Measurements from ENCODE around the gene PREX1. TPM values are rescaled to one million over a fixed set of nuclear protein-coding genes. Genes with fewer than 3 reads are reported as not detected.
"Not testable (repeated sequence)": the region's sequence is repeated elsewhere in the genome, so short reads cannot be mapped to it uniquely, and the experiment has no call there.

PREX1 gene
- total and polyA plus RNA-seq, 2 experiments from 2014 or later, result 4.5 to 12.5 TPM

- no peaks in the 10 kb centered on the region for H3K36me3 ChIP-seq
- no peaks in the 10 kb centered on the region for H3K9me3 ChIP-seq (ENCODE audit: low read depth)
- DNase-seq (ENCODE audit: low read depth in 1 of 2, low spot score in 1 of 2), result no peak
- H3K4me1 ChIP-seq (ENCODE audit: low read depth), result no peaks in the 10 kb centered on the region
- no peak overlapping the region for H3K4me3 ChIP-seq
- H3K27me3 ChIP-seq, result no peaks in the 10 kb centered on the region
- no peak overlapping the region for H3K27ac ChIP-seq
- TF ChIP-seq, protein P1, sequence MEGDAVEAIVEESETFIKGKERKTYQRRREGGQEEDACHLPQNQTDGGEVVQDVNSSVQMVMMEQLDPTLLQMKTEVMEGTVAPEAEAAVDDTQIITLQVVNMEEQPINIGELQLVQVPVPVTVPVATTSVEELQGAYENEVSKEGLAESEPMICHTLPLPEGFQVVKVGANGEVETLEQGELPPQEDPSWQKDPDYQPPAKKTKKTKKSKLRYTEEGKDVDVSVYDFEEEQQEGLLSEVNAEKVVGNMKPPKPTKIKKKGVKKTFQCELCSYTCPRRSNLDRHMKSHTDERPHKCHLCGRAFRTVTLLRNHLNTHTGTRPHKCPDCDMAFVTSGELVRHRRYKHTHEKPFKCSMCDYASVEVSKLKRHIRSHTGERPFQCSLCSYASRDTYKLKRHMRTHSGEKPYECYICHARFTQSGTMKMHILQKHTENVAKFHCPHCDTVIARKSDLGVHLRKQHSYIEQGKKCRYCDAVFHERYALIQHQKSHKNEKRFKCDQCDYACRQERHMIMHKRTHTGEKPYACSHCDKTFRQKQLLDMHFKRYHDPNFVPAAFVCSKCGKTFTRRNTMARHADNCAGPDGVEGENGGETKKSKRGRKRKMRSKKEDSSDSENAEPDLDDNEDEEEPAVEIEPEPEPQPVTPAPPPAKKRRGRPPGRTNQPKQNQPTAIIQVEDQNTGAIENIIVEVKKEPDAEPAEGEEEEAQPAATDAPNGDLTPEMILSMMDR (IDR thresholded peaks at IDR 0.05; ENCODE audit: low read depth, low read length), result no peak
Observed at GRCh38 chr20:48761874-48762273, 65.9 kb downstream of the PREX1 start.

- H3K27me3 ChIP-seq, result no peaks in the 10 kb centered on the region
- no peak for DNase-seq (ENCODE audit: low read depth in 1 of 2, low spot score in 1 of 2)
- H3K27ac ChIP-seq, result no peak overlapping the region
- no peaks in the 10 kb centered on the region for H3K9me3 ChIP-seq (ENCODE audit: low read depth)
- no peak overlapping the region for H3K4me3 ChIP-seq
- no peaks in the 10 kb centered on the region for H3K4me1 ChIP-seq (ENCODE audit: low read depth)
- TF ChIP-seq, protein P1 (IDR thresholded peaks at IDR 0.05; ENCODE audit: low read depth, low read length), result no peak
- no peaks in the 10 kb centered on the region for H3K36me3 ChIP-seq
Observed at GRCh38 chr20:48761023-48761785, 66.6 kb downstream of the PREX1 start.

GRCh38 chr20:48760403-48760983 is 67.3 kb downstream of the PREX1 start:
- no peak overlapping the region for H3K27ac ChIP-seq
- no peaks in the 10 kb centered on the region for H3K9me3 ChIP-seq (ENCODE audit: low read depth)
- no peaks in the 10 kb centered on the region for H3K27me3 ChIP-seq
- peak in 1 of 2 donors; percentile 47 for DNase-seq (ENCODE audit: low read depth in 1 of 2, low spot score in 1 of 2)
- TF ChIP-seq, protein P1 (IDR thresholded peaks at IDR 0.05; ENCODE audit: low read depth, low read length), result no peak
- no peaks in the 10 kb centered on the region for H3K4me1 ChIP-seq (ENCODE audit: low read depth)
- H3K4me3 ChIP-seq, result no peak overlapping the region
- no peaks in the 10 kb centered on the region for H3K36me3 ChIP-seq

- no peaks in the 10 kb centered on the region for H3K9me3 ChIP-seq (ENCODE audit: low read depth)
- no peak overlapping the region for H3K4me3 ChIP-seq
- DNase-seq (ENCODE audit: low read depth in 1 of 2, low spot score in 1 of 2), result no peak
- TF ChIP-seq, protein P1 (IDR thresholded peaks at IDR 0.05; ENCODE audit: low read depth, low read length), result no peak
- H3K4me1 ChIP-seq (ENCODE audit: low read depth), result no peaks in the 10 kb centered on the region
- no peaks in the 10 kb centered on the region for H3K27me3 ChIP-seq
- H3K27ac ChIP-seq, result no peak overlapping the region
- H3K36me3 ChIP-seq, result no peaks in the 10 kb centered on the region
Observed at GRCh38 chr20:48759631-48760245, 68.1 kb downstream of the PREX1 start.

DNA sequence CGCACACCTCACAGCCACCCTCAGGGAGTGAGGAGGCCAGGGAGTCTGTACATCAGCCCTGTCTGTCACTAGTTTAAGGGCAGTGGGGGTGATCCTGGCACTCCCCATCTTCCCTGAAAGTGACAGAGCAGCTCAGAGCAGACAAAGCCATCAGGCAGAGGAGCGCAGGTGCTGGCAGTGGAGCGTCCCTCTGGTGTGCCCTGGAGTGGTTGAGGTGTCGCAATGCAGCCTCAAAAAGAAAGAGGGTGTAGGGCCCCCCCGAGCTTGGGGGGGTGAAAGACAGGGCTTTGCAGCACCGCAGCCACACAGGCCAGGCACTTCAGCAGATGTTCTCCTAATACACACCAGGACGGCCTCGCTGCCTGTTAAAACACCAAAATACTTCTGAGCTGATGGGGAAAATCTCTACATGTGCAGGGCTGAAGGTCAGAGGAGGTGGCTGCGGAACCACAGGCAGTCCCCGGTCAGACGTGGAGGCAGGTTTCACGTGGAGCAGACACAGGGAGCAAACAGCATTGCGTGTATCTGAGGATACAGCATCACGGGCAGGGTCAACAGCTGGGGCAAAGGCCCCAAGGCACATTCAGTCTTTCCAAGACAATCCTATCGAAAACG is 69.5 kb downstream of the PREX1 start:
- no peaks in the 10 kb centered on the region for H3K4me1 ChIP-seq (ENCODE audit: low read depth)
- no peaks in the 10 kb centered on the region for H3K36me3 ChIP-seq
- DNase-seq (ENCODE audit: low read depth in 1 of 2, low spot score in 1 of 2), result no peak
- TF ChIP-seq, protein P1 (IDR thresholded peaks at IDR 0.05; ENCODE audit: low read depth, low read length), result no peak
- H3K27me3 ChIP-seq, result no peaks in the 10 kb centered on the region
- no peak overlapping the region for H3K27ac ChIP-seq
- H3K4me3 ChIP-seq, result no peak overlapping the region
- H3K9me3 ChIP-seq (ENCODE audit: low read depth), result no peaks in the 10 kb centered on the region

DNA sequence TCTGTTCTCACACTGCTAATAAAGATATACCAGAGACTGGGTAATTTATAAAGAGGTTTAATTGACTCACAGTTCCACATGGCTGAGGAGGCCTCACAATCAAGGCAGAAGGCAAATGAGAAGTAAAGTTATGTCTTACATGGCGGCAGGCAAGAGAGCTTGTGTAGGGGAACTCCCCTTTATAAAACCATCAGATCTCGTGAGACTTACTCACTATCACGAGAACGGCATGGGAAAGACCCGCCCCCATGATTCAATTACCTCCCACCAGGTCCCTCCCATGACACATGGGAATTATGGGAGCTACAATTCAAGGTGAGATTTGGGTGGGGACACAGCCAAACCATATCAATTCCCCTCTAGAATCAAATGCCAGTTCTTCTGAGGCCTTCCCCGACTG is 71.0 kb downstream of the PREX1 start:
- DNase-seq (ENCODE audit: low read depth in 1 of 2, low spot score in 1 of 2); H3K4me3 ChIP-seq; H3K36me3 ChIP-seq; H3K4me1 ChIP-seq (ENCODE audit: low read depth); H3K27ac ChIP-seq; H3K9me3 ChIP-seq (ENCODE audit: low read depth); H3K27me3 ChIP-seq: not testable (repeated sequence)

All from cardiac muscle cell (in vitro differentiated cells and primary cell).